ENCODE measurements around the gene FOXD4L4. TPM values are rescaled to one million over a fixed set of nuclear protein-coding genes. Genes with fewer than 3 reads are reported as not detected.
"Not testable (repeated sequence)": the region's sequence is repeated elsewhere in the genome, so short reads cannot be mapped to it uniquely, and the experiment has no call there.

FOXD4L4 gene
- total RNA-seq (under 1 TPM in 4 of 5 experiments, not detected in 1; 0.27 to 0.51 (median 0.29) TPM), polyA plus RNA-seq (not detected), total RNA-seq (not detected)

GRCh38 chr9:65737096-65737564, at the start of gene FOXD4L4:
FOXD4L4 (plus strand) TSS chr9:65737146; CDS start chr9:65737146, 0 bp downstream.
- DNase-seq; H3K9me3 ChIP-seq (ENCODE audit: control insufficient read depth in 2 of 3, low read length in 3 of 3); ATAC-seq; H3K27me3 ChIP-seq (ENCODE audit: control insufficient read depth in 2 of 2, insufficient read depth in 2 of 2, low read length in 2 of 2); H3K27ac Mint-ChIP-seq; H3K4me3 ChIP-seq (ENCODE audit: low read length); H3K27ac ChIP-seq (ENCODE audit: low read depth, low read length); H3K36me3 Mint-ChIP-seq; intact Hi-C loops (cut with micrococcal nuclease); H3K9me3 Mint-ChIP-seq; H3K4me1 Mint-ChIP-seq; H3K4me1 ChIP-seq (ENCODE audit: control insufficient read depth in 2 of 2, insufficient read depth in 2 of 2, low read length in 2 of 2); POLR2A ChIA-PET; CTCF ChIA-PET; H3K36me3 ChIP-seq (ENCODE audit: control insufficient read depth in 2 of 3, insufficient read depth in 3 of 3, low read length in 3 of 3): not testable (repeated sequence)
- Mint-ChIP-seq H3K27me3 (peaks cover 5 to 16% (median 7%) of the 10 kb centered on the region in 5 donors), H3K4me3 (peak within 1 kb of the TSS in 4 of 10 donors; percentile 19 to 69 (median 46))

- H3K4me1 Mint-ChIP-seq; H3K36me3 Mint-ChIP-seq; H3K27ac ChIP-seq (ENCODE audit: low read depth, low read length); H3K36me3 ChIP-seq (ENCODE audit: control insufficient read depth in 2 of 3, insufficient read depth in 3 of 3, low read length in 3 of 3); H3K9me3 ChIP-seq (ENCODE audit: control insufficient read depth in 2 of 3, low read length in 3 of 3); intact Hi-C loops (cut with micrococcal nuclease); CTCF ChIA-PET; H3K9me3 Mint-ChIP-seq; H3K27me3 Mint-ChIP-seq; H3K27me3 ChIP-seq (ENCODE audit: control insufficient read depth in 2 of 2, insufficient read depth in 2 of 2, low read length in 2 of 2); POLR2A ChIA-PET; H3K4me3 Mint-ChIP-seq; H3K27ac Mint-ChIP-seq; DNase-seq; ATAC-seq; H3K4me3 ChIP-seq (ENCODE audit: low read length); H3K4me1 ChIP-seq (ENCODE audit: control insufficient read depth in 2 of 2, insufficient read depth in 2 of 2, low read length in 2 of 2): not testable (repeated sequence)
Observed at GRCh38 chr9:65703550-65703949, 33.4 kb upstream of the FOXD4L4 start.

- intact Hi-C loops (cut with micrococcal nuclease); H3K4me3 ChIP-seq (ENCODE audit: low read length); H3K4me3 Mint-ChIP-seq; H3K36me3 ChIP-seq (ENCODE audit: control insufficient read depth in 2 of 3, insufficient read depth in 3 of 3, low read length in 3 of 3); H3K27ac ChIP-seq (ENCODE audit: low read depth, low read length); H3K27me3 ChIP-seq (ENCODE audit: control insufficient read depth in 2 of 2, insufficient read depth in 2 of 2, low read length in 2 of 2); H3K9me3 Mint-ChIP-seq; H3K36me3 Mint-ChIP-seq; DNase-seq; H3K4me1 Mint-ChIP-seq; H3K4me1 ChIP-seq (ENCODE audit: control insufficient read depth in 2 of 2, insufficient read depth in 2 of 2, low read length in 2 of 2); ATAC-seq; H3K9me3 ChIP-seq (ENCODE audit: control insufficient read depth in 2 of 3, low read length in 3 of 3); POLR2A ChIA-PET; CTCF ChIA-PET; H3K27me3 Mint-ChIP-seq: not testable (repeated sequence)
- H3K27ac Mint-ChIP-seq: peak overlapping the region in 1 of 9 donors; percentile 18
Observed at GRCh38 chr9:65714445-65714844, 22.5 kb upstream of the FOXD4L4 start.

- H3K4me1 Mint-ChIP-seq; H3K4me1 ChIP-seq (ENCODE audit: control insufficient read depth in 2 of 2, insufficient read depth in 2 of 2, low read length in 2 of 2); H3K27ac ChIP-seq (ENCODE audit: low read depth, low read length); H3K9me3 ChIP-seq (ENCODE audit: control insufficient read depth in 2 of 3, low read length in 3 of 3); intact Hi-C loops (cut with micrococcal nuclease); H3K4me3 ChIP-seq (ENCODE audit: low read length); POLR2A ChIA-PET; CTCF ChIA-PET; H3K27ac Mint-ChIP-seq; DNase-seq; ATAC-seq; H3K9me3 Mint-ChIP-seq; H3K27me3 ChIP-seq (ENCODE audit: control insufficient read depth in 2 of 2, insufficient read depth in 2 of 2, low read length in 2 of 2); H3K36me3 ChIP-seq (ENCODE audit: control insufficient read depth in 2 of 3, insufficient read depth in 3 of 3, low read length in 3 of 3); H3K36me3 Mint-ChIP-seq: not testable (repeated sequence)
- peak overlapping the region in 2 of 10 donors; percentile 42 to 50 for H3K4me3 Mint-ChIP-seq
- peaks cover 5 to 16% (median 7%) of the 10 kb centered on the region in 5 donors for H3K27me3 Mint-ChIP-seq
Observed at GRCh38 chr9:65738133-65738532, 1.2 kb downstream of the FOXD4L4 start.

Other genes with a start within 250 kb of the FOXD4L4 start
- gene ZNG1E, start 61.2 kb upstream of the FOXD4L4 start, total RNA-seq: 10 to 100 TPM; 48.6 to 62.2 (median 57.9) TPM
- gene ZNG1E, start 61.2 kb upstream of the FOXD4L4 start, polyA plus RNA-seq: 10 to 100 TPM; 23.4 to 25.3 TPM

All from naive thymus-derived CD4-positive, alpha-beta T cell (primary cell).